GM18867 (cell line): ENCODE measurements around the gene NAIF1.
"Not testable (repeated sequence)": the region's sequence is repeated elsewhere in the genome, so short reads cannot be mapped to it uniquely, and the experiment has no call there.

Source experiments
- ATAC-seq: cut with Tn5 transposase; IDR thresholded peaks from one replicate; pipeline ENCODE4 v1.9.1; 2021; ENCODE audit warnings: mild to moderate bottlenecking, moderate library complexity; ENCODE audit not compliant: unreplicated experiment

Gene NAIF1

GRCh38 chr9:128088253-128088945 lies 21.3 kb upstream of the NAIF1 start:
- no peak for ATAC-seq

- no peak for ATAC-seq
Measured at GRCh38 chr9:128087262-128087661, 20.1 kb upstream of the NAIF1 start.

GRCh38 chr9:128085943-128086342 lies 18.8 kb upstream of the NAIF1 start:
- ATAC-seq, result no peak

GRCh38 chr9:128084746-128085145 lies 17.6 kb upstream of the NAIF1 start:
- no peak for ATAC-seq

- no peak for ATAC-seq
Measured at GRCh38 chr9:128082151-128082550, 15.0 kb upstream of the NAIF1 start.

GRCh38 chr9:128081056-128081455 lies 13.9 kb upstream of the NAIF1 start:
- no peak for ATAC-seq

GRCh38 chr9:128080206-128080605 lies 13.1 kb upstream of the NAIF1 start:
- no peak for ATAC-seq

- ATAC-seq, result no peak
Measured at GRCh38 chr9:128078504-128079434, 11.6 kb upstream of the NAIF1 start.

GRCh38 chr9:128077847-128078503 lies 10.9 kb upstream of the NAIF1 start:
- no peak for ATAC-seq

- no peak for ATAC-seq
Measured at GRCh38 chr9:128073253-128073886, 6.2 kb upstream of the NAIF1 start.

- no peak for ATAC-seq
Measured at GRCh38 chr9:128072144-128073021, 5.3 kb upstream of the NAIF1 start.

GRCh38 chr9:128071475-128071874 lies 4.4 kb upstream of the NAIF1 start:
- not testable (repeated sequence) for ATAC-seq

- no peak for ATAC-seq
Measured at GRCh38 chr9:128070874-128071273, 3.8 kb upstream of the NAIF1 start.

- peak; percentile 15 for ATAC-seq
Measured at GRCh38 chr9:128068386-128069205, 1.5 kb upstream of the NAIF1 start.

GRCh38 chr9:128067645-128068385 lies 695 bp upstream of the NAIF1 start, which contains the start of gene SLC25A25:
Gene SLC25A25, plus strand, starts transcription at chr9:128068232. Its CDS starts 88 bp downstream, at chr9:128068320.
- peak; percentile 75 for ATAC-seq

- no peak for ATAC-seq
Measured at GRCh38 chr9:128065907-128066712, 1.0 kb downstream of the NAIF1 start.
